GM18498 (cell line): Measurements from ENCODE around the gene GIN1.
"Not testable (repeated sequence)": the region's sequence is repeated elsewhere in the genome, so short reads cannot be mapped to it uniquely, and the experiment has no call there.

ENCODE experiments used
- ATAC-seq: cut with Tn5 transposase; IDR thresholded peaks from one replicate; pipeline ENCODE4 v1.9.1; 2021; ENCODE audit warnings: mild to moderate bottlenecking, moderate library complexity; ENCODE audit not compliant: unreplicated experiment

Gene GIN1

GRCh38 chr5:103111468-103111867 lies 8.5 kb downstream of the GIN1 start:
- ATAC-seq: no peak

- no peak for ATAC-seq
Measured at GRCh38 chr5:103110403-103110802, 9.5 kb downstream of the GIN1 start.

- ATAC-seq: no peak
Measured at GRCh38 chr5:103109277-103109676, 10.7 kb downstream of the GIN1 start.

- no peak for ATAC-seq
Measured at GRCh38 chr5:103108086-103108485, 11.9 kb downstream of the GIN1 start.

- ATAC-seq: no peak
Measured at GRCh38 chr5:103102234-103102633, 17.7 kb downstream of the GIN1 start.

- ATAC-seq: no peak
Measured at GRCh38 chr5:103101079-103101750, 18.7 kb downstream of the GIN1 start.

- ATAC-seq: no peak
Measured at GRCh38 chr5:103098993-103099392, 20.9 kb downstream of the GIN1 start.

- ATAC-seq: no peak
Measured at GRCh38 chr5:103094737-103095136, 25.2 kb downstream of the GIN1 start.

GRCh38 chr5:103093727-103094126 lies 26.2 kb downstream of the GIN1 start:
- no peak for ATAC-seq

GRCh38 chr5:103092676-103093075 lies 27.3 kb downstream of the GIN1 start:
- no peak for ATAC-seq

GRCh38 chr5:103090791-103091190 lies 29.1 kb downstream of the GIN1 start:
- ATAC-seq: no peak

GRCh38 chr5:103089272-103089671 lies 30.7 kb downstream of the GIN1 start:
- no peak for ATAC-seq

GRCh38 chr5:103086547-103086946 lies 33.4 kb downstream of the GIN1 start:
- ATAC-seq: no peak

- ATAC-seq: no peak
Measured at GRCh38 chr5:103079796-103080195, 40.1 kb downstream of the GIN1 start.

- ATAC-seq: no peak
Measured at GRCh38 chr5:103075442-103075841, 44.5 kb downstream of the GIN1 start.

- not testable (repeated sequence) for ATAC-seq
Measured at GRCh38 chr5:103073500-103073899, 46.4 kb downstream of the GIN1 start.

GRCh38 chr5:103066326-103066725 lies 53.6 kb downstream of the GIN1 start:
- no peak for ATAC-seq

- ATAC-seq: no peak
Measured at GRCh38 chr5:103060424-103060954, 59.4 kb downstream of the GIN1 start.

- no peak for ATAC-seq
Measured at GRCh38 chr5:103059525-103059924, 60.4 kb downstream of the GIN1 start.

GRCh38 chr5:103057208-103058130 lies 62.5 kb downstream of the GIN1 start:
- ATAC-seq: no peak

GRCh38 chr5:103046706-103047105 lies 73.2 kb downstream of the GIN1 start:
- ATAC-seq: not testable (repeated sequence)
